NCI-H1092 (cell line): ENCODE measurements around the gene ANO8.

ENCODE experiments used
- DNase-seq: peaks from one replicate; lab custom pipeline; 2025; lab: John Stamatoyannopoulos, UW

ANO8 gene

DNA sequence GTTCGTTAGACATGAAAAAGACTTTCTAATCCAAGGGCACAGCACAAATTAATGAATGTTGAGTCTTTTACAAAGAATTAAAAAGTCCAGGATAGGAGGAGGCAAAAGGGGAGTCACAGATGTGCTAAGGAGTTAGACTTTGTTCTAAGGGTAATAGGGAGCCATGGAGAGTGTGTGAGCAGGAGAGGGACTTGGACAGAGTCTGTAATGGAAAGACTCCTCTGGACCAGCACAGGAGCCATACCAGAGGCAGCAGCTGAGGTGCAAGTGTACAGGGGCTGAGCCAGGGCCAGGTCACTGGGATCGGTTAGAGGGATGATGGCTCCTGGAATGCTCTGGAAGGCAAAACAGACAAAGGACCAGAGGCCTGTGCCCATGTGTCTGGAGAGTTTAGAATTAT is 13.2 kb upstream of the ANO8 start:
- no peak for DNase-seq

GRCh38 chr19:17347361-17347760 is 12.7 kb upstream of the ANO8 start:
- DNase-seq = no peak

DNA sequence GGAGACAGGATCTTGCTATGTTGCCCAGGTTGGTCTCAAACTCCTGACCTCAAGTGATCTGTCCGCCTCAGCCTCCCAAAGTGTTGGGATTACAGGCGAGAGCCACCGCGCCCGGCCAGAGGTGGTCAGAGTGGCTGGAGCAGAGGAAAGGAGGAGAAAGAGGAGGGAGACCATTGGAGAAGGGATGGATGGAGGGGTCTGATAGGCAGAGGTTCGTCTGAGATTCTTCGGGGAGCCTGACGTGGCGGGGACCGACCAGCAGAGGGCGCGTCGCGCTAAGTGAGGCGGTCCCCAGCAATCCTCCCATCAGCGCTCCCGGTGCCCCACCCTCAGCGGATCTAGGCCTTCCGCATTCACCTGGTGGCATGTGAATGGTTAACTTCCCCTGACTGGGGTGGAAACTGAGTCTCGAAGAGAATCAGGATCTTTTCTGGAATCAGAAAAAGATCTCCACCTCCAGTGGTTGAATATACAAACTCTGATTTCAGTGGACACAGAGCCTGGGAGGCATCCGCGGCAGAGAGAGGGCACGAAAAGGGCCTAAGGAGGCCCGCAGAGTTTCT is 11.5 kb upstream of the ANO8 start:
- peak; percentile 52 for DNase-seq

DNA sequence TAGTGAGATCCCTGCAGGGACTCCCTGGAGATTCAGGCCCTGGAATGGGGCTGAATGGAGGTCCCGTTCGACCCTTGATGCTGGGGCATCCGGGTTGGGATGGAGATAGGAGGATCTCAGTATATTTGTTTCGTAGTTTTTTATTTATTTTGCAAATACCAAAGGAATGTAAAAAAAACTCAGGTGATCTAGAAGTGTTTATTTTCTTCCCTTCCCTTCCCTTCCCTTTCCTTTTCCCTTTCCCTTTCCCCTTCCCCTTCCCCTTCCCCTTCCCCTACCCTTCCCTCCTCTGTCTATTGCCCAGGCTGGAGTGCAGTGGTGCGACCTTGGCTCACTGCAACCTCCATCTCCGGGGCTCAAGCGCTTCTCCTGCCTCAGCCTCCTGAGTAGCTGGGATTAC is 7.2 kb upstream of the ANO8 start:
- DNase-seq = no peak

- DNase-seq = no peak
Observed at GRCh38 chr19:17341386-17341785, 6.7 kb upstream of the ANO8 start.

DNA sequence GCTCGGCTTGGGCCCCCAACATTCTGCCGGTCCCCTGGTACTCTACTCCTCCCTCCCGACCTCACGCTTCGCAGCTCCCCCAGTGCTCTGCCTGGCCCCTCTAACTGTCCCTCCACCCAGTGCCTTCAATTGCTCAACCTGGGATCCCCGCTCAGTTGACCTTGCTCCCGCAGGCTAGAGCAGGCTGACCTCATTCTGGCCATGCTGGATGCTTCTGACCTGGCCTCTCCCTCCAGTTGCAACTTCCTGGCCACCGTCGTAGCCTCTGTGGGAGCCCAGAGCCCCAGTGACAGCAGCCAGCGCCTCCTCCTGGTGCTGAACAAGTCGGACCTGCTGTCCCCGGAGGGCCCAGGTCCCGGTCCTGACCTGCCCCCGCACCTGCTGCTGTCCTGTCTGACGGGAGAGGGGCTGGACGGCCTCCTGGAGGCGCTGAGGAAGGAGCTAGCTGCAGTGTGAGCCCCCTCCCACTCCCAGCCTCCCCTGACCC is 6.3 kb upstream of the ANO8 start:
- no peak for DNase-seq

- DNase-seq = no peak
Observed at GRCh38 chr19:17340302-17340870, 5.7 kb upstream of the ANO8 start.

DNA sequence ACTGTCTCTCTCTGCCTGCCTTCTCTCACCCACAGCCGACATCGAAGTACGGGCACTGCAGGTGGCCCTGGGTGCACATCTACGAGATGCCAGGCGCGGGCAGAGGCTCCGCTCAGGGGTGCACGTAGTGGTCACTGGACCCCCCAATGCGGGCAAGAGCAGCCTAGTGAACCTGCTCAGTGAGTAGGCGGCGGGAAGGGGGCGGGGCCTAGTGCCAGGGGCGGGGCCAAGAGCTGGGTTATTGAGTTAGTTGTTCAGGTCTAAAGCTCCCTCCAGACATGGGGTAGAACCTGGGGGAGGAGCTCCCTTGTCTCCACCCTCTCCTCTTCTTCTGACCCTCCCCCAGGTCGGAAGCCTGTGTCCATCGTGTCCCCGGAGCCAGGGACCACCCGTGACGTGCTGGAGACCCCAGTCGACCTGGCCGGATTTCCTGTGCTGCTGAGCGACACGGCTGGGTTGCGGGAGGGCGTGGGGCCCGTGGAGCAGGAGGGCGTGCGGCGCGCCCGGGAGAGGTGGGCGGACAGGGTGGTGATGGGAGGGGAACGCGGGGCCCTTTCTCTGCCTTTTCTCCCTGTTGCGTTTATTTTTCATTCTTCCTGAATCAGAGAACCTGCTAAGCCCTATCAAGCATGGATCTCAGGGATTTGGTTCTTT is 4.6 kb upstream of the ANO8 start:
- DNase-seq = no peak

DNA sequence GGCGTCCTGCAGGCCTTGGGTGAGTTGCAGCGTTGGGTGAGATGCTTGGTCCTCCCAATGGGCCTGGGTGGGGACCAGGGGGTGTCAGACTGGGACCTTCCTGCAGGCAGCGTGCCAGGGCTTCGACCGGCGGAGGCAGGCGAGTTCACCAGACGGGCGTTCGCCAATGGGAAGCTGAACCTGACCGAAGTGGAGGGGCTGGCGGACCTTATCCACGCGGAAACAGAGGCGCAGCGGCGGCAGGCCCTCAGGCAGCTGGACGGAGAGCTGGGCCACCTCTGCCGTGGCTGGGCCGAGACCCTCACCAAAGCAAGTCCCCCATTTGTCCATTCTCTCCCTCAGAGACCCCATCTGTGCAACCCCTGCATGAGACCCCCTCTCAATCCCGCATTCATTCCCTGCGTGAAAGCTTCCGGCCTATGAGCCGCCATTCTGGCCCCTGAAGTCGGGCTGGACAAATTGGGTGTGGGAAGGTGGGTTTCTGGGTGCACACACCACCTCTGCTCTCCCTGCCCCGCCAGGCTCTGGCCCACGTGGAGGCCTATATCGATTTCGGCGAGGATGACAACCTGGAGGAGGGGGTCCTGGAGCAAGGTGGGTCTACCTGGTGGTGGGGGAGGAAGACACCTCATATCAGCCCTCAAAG is 3.9 kb upstream of the ANO8 start:
- DNase-seq = no peak

DNA sequence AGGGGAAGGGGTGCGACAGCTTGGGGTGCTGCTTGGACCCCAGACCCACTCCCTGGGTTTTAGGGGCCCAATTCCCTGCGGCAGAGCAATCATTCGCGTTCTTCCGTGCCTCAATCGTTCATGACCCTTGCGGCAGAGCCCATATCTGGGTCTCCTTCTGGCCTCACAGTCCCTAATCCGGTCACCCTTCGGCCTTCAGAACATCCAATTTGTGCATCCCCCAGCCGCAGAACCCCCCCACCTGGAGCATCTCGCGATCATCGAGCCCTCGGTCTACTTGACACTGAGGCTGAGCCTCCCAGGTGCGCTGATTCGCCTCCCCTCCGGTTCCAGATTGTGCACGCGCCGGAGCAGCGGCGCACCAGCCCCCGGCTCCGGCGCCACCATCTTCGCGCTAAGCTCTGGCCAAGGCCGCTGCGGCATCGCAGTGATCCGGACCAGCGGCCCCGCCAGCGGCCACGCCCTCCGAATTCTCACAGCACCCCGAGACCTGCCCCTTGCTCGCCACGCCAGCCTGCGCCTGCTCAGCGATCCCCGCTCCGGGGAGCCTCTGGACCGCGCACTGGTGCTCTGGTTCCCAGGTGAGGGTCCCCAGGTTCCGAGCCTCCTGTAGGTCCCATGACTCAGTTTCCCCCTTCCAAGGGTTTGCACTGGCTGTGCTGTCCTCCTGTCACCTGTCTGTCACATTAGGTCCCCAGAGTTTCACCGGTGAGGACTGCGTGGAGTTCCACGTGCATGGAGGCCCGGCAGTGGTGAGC is 3.2 kb upstream of the ANO8 start:
- DNase-seq = no peak

- peak; percentile 98 for DNase-seq
Observed at GRCh38 chr19:17336872-17337674, 2.4 kb upstream of the ANO8 start, which contains the start of gene GTPBP3. TSS of gene GTPBP3 (plus strand) at chr19:17337553. CDS start at chr19:17337612, 59 bp downstream.

- no peak for DNase-seq
Observed at GRCh38 chr19:17335575-17335974, 920 bp upstream of the ANO8 start.

- DNase-seq = no peak
Observed at GRCh38 chr19:17333611-17334413, 843 bp downstream of the ANO8 start.

- no peak for DNase-seq
Observed at GRCh38 chr19:17332677-17333581, 1.7 kb downstream of the ANO8 start.

DNA sequence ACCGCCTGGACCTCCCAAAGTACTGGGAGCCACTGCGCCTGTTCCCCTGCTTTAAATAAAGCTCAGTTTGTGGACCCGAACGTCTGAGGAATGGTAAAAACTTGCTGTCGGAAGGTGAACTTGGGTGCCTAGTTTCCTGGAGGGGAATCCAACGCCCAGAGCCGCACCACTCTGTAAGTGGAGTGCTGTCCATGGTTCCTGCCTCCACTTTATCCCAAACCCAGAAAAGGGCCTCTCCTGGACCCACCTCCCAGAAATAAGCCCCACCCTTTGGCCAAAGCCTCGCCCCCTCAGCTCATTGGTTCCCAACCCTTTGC is 2.3 kb downstream of the ANO8 start:
- no peak for DNase-seq

GRCh38 chr19:17331045-17331558 is 3.6 kb downstream of the ANO8 start:
- DNase-seq = no peak

- DNase-seq = no peak
Observed at GRCh38 chr19:17330262-17331044, 4.2 kb downstream of the ANO8 start.

DNA sequence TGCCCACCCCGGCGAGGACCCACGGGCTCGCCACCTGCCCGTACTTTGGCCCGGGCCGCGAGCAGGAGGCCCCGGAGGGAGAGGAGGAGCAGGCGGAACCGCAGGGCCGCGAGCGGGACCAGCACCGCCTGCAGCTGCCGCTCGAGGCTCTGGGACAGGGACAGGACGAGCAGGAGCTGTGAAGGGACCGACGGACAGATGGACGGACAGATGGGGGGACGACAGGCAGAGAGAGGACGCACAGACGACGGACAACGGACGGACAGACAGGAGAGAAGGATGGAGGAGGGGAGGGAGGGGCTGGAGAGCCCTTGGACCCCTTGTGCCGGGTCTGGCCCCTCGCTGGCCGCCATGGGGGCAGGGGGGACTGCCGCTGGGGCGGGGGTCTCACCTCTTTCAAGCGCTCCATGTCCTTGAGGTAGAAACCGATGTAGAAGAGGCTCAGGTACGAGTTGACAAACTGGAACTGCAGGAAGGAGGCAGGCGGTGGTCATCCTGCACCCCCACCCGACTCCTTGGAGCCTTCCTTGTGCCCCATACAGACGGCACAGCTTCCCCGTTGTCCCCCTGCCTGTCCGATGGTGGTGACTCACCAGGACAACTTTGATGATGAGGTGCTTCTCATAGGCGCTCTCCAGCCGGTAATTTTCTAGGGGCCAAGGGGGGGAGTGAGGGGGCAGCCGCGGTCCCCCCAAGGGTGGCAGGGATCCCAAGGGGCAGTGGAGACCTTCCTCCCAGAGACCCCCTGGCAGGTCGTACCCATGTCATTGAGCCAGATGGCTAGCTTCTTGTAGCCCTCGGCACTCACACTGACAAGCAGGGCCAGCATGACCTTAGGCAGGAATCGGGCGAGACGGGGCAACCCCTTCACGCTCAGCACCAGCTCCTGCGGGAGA is 5.0 kb downstream of the ANO8 start:
- DNase-seq = no peak
